CD8-positive, alpha-beta memory T cell (primary cell): ENCODE measurements around the gene PTPRM. TPM values are rescaled to one million over a fixed set of nuclear protein-coding genes. Genes with fewer than 3 reads are reported as not detected.
"Not testable (repeated sequence)": the region's sequence is repeated elsewhere in the genome, so short reads cannot be mapped to it uniquely, and the experiment has no call there.

Experiments
- CTCF ChIA-PET: fragments of 350-600 bp; sonication (Branson Sonifier 250); formaldehyde crosslinking; loops from one replicate; lab custom pipeline; 2021; ENCODE audit warnings: antibody characterized with exemption; lab: Charles Lee
- POLR2A ChIA-PET: fragments of 350-600 bp; sonication (Branson Sonifier 250); formaldehyde crosslinking; loops from one replicate; lab custom pipeline; 2021; ENCODE audit warnings: antibody characterized with exemption; lab: Charles Lee
- DNase-seq, 5 donors: peaks; one replicate each; pipeline versions ENCODE4 v3.0.0 to v3.0.0-alpha.2; 2020 to 2022; ENCODE audit warnings: mixed read lengths in 1 of 5
- H3K27ac ChIP-seq: one replicate; pipeline ENCODE4 v1.7.0; 2013; ENCODE audit warnings: low read depth, mild to moderate bottlenecking, low read length, moderate library complexity
- H3K27me3 ChIP-seq: 2 replicates; pipeline ENCODE4 v1.7.0; 2013; ENCODE audit warnings: low read length, mild to moderate bottlenecking; ENCODE audit not compliant: insufficient read depth, poor library complexity, severe bottlenecking
- H3K36me3 ChIP-seq: 2 replicates; pipeline ENCODE4 v1.7.0; 2013; ENCODE audit warnings: mild to moderate bottlenecking, low read length, moderate library complexity; ENCODE audit not compliant: insufficient read depth
- H3K4me1 ChIP-seq: 2 replicates; pipeline ENCODE4 v1.7.0; 2013; ENCODE audit warnings: mild to moderate bottlenecking, low read length, moderate library complexity; ENCODE audit not compliant: insufficient read depth
- H3K4me3 ChIP-seq: 2 replicates; pipeline ENCODE4 v1.7.0; 2013; ENCODE audit warnings: mild to moderate bottlenecking, low read length
- H3K9me3 ChIP-seq: 2 replicates; pipeline ENCODE4 v1.7.0; 2013; ENCODE audit warnings: mild to moderate bottlenecking, low read length
- H3K27ac Mint-ChIP-seq, 8 donors: one replicate each; pipeline ENCODE4 v1.8.0; 2020 to 2021; ENCODE audit warnings: mixed read lengths in 8 of 8, mild to moderate bottlenecking in 6 of 8, inconsistent platforms in 3 of 8, moderate library complexity in 3 of 8
- H3K27me3 Mint-ChIP-seq, 2 donors: one replicate each; pipeline ENCODE4 v1.8.0; 2020 to 2021; ENCODE audit warnings: mixed read lengths in 2 of 2, mild to moderate bottlenecking in 1 of 2, moderate library complexity in 1 of 2
- H3K36me3 Mint-ChIP-seq, 3 donors: one replicate each; pipeline ENCODE4 v1.8.0; 2020 to 2021; ENCODE audit warnings: mixed read lengths in 3 of 3, inconsistent platforms in 1 of 3, mild to moderate bottlenecking in 1 of 3
- H3K4me1 Mint-ChIP-seq, 3 donors: one replicate each; pipeline ENCODE4 v1.8.0; 2020 to 2021; ENCODE audit warnings: mixed read lengths in 3 of 3, inconsistent platforms in 1 of 3, mild to moderate bottlenecking in 1 of 3
- H3K4me3 Mint-ChIP-seq, 7 donors: one replicate each; pipeline ENCODE4 v1.8.0; 2020 to 2021; ENCODE audit warnings: mixed read lengths in 7 of 7, mild to moderate bottlenecking in 6 of 7, moderate library complexity in 4 of 7, inconsistent platforms in 2 of 7
- H3K9me3 Mint-ChIP-seq, 5 donors: one replicate each; pipeline ENCODE4 v1.8.0; 2020 to 2022; ENCODE audit warnings: mixed read lengths in 5 of 5, mild to moderate bottlenecking in 3 of 5, moderate library complexity in 2 of 5, inconsistent platforms in 1 of 5
- polyA plus RNA-seq: library from polyadenylated mRNA; unstranded; fragments of 300-500 nt; fragmentation: Illumina TruSeq; gene quantifications from one replicate; pipeline ENCODE4 v1.2.3, GENCODE V29; 2021
- total RNA-seq, 2 experiments: library from RNA; stranded (reverse); gene quantifications; one replicate each; pipeline ENCODE4 v1.2.3, GENCODE V29; 2021

Gene PTPRM
- total and polyA plus RNA-seq, 3 experiments from 2014 or later, result 3.9 to 7.4 (median 5.3) TPM

GRCh38 chr18:7958081-7958896 lies 391.2 kb downstream of the PTPRM start:
- H3K4me1 Mint-ChIP-seq, result peaks cover 9 to 50% (median 35%) of the 10 kb centered on the region in 3 donors
- Histone ChIP-seq H3K4me1 (no peaks in the 10 kb centered on the region), H3K27me3 (no peaks in the 10 kb centered on the region), H3K27ac (peak overlapping the region; percentile 10), H3K36me3 (no peaks in the 10 kb centered on the region), H3K4me3 (no peak overlapping the region), H3K9me3 (no peaks in the 10 kb centered on the region)
- ChIA-PET POLR2A (no interaction called here), CTCF (no interaction called here)
- DNase-seq, result no peak
- H3K36me3 Mint-ChIP-seq, result peaks cover 0 to under 1% (median 0%) of the 10 kb centered on the region in 3 donors
- H3K9me3 Mint-ChIP-seq, result peaks cover 0 to 2% (median 0%) of the 10 kb centered on the region in 5 donors
- H3K27ac Mint-ChIP-seq, result peak overlapping the region; percentile 76 to 98 (median 93)
- H3K4me3 Mint-ChIP-seq, result peak overlapping the region; percentile 19 to 82 (median 66)
- H3K27me3 Mint-ChIP-seq, result no peaks in the 10 kb centered on the region

- Histone ChIP-seq H3K27ac (peak overlapping the region; percentile 10), H3K4me3 (no peak overlapping the region), H3K27me3 (no peaks in the 10 kb centered on the region), H3K9me3 (no peaks in the 10 kb centered on the region), H3K4me1 (no peaks in the 10 kb centered on the region), H3K36me3 (no peaks in the 10 kb centered on the region)
- peak overlapping the region; percentile 19 to 82 (median 66) for H3K4me3 Mint-ChIP-seq
- ChIA-PET CTCF (no interaction called here), POLR2A (no interaction called here)
- H3K9me3 Mint-ChIP-seq, result peaks cover 0 to 2% (median 0%) of the 10 kb centered on the region in 5 donors
- no peaks in the 10 kb centered on the region for H3K27me3 Mint-ChIP-seq
- peaks cover 9 to 48% (median 35%) of the 10 kb centered on the region in 3 donors for H3K4me1 Mint-ChIP-seq
- no peaks in the 10 kb centered on the region for H3K36me3 Mint-ChIP-seq
- no peak for DNase-seq
- H3K27ac Mint-ChIP-seq, result peak overlapping the region; percentile 76 to 98 (median 93)
Measured at GRCh38 chr18:7958897-7959146, 391.7 kb downstream of the PTPRM start.

- CTCF ChIA-PET, DNase-seq, H3K27me3 Mint-ChIP-seq, H3K36me3 ChIP-seq, H3K27ac ChIP-seq, H3K9me3 ChIP-seq, H3K4me1 Mint-ChIP-seq, H3K36me3 Mint-ChIP-seq, H3K27ac Mint-ChIP-seq, H3K4me3 Mint-ChIP-seq, H3K4me3 ChIP-seq, H3K9me3 Mint-ChIP-seq, H3K4me1 ChIP-seq, H3K27me3 ChIP-seq, POLR2A ChIA-PET: not testable (repeated sequence)
Measured at GRCh38 chr18:7966682-7967081, 399.6 kb downstream of the PTPRM start.

- Histone ChIP-seq H3K36me3 (no peaks in the 10 kb centered on the region), H3K4me1 (no peaks in the 10 kb centered on the region), H3K27me3 (no peaks in the 10 kb centered on the region), H3K9me3 (no peaks in the 10 kb centered on the region), H3K27ac (no peak overlapping the region), H3K4me3 (no peak overlapping the region)
- DNase-seq, result no peak
- Mint-ChIP-seq H3K36me3 (no peaks in the 10 kb centered on the region), H3K4me3 (no peak overlapping the region), H3K4me1 (no peaks in the 10 kb centered on the region), H3K27me3 (no peaks in the 10 kb centered on the region), H3K27ac (peak overlapping the region in 2 of 8 donors; percentile 4 to 69), H3K9me3 (peaks cover 0 to 9% (median 0%) of the 10 kb centered on the region in 5 donors)
- CTCF ChIA-PET, result no interaction called here
- POLR2A ChIA-PET, result no interaction called here
Measured at GRCh38 chr18:7974200-7974874, 407.2 kb downstream of the PTPRM start.

- no peak for DNase-seq
- H3K4me3 ChIP-seq, result no peak overlapping the region
- H3K36me3 Mint-ChIP-seq, result peaks cover 0 to 3% (median 0%) of the 10 kb centered on the region in 3 donors
- H3K4me1 ChIP-seq, result no peaks in the 10 kb centered on the region
- H3K4me3 Mint-ChIP-seq, result no peak overlapping the region
- peak overlapping the region in 1 of 8 donors; percentile 65 for H3K27ac Mint-ChIP-seq
- H3K27me3 ChIP-seq, result no peaks in the 10 kb centered on the region
- POLR2A ChIA-PET, result no interaction called here
- H3K36me3 ChIP-seq, result no peaks in the 10 kb centered on the region
- H3K9me3 ChIP-seq, result no peaks in the 10 kb centered on the region
- CTCF ChIA-PET, result no interaction called here
- no peak overlapping the region for H3K27ac ChIP-seq
- H3K27me3 Mint-ChIP-seq, result peaks cover 0 to 1% of the 10 kb centered on the region in 2 donors
- H3K4me1 Mint-ChIP-seq, result peaks cover 0 to 5% (median 0%) of the 10 kb centered on the region in 3 donors
- H3K9me3 Mint-ChIP-seq, result peaks cover 0 to 9% (median 6%) of the 10 kb centered on the region in 5 donors
Measured at GRCh38 chr18:7977897-7978296, 410.8 kb downstream of the PTPRM start.

- Histone ChIP-seq H3K36me3 (no peaks in the 10 kb centered on the region), H3K4me3 (no peak overlapping the region), H3K27ac (no peak overlapping the region), H3K4me1 (no peaks in the 10 kb centered on the region), H3K9me3 (no peaks in the 10 kb centered on the region), H3K27me3 (no peaks in the 10 kb centered on the region)
- Mint-ChIP-seq H3K4me1 (peaks cover 0 to 5% (median 0%) of the 10 kb centered on the region in 3 donors), H3K27ac (no peak overlapping the region), H3K4me3 (no peak overlapping the region), H3K9me3 (peaks cover 0 to 9% (median 6%) of the 10 kb centered on the region in 5 donors), H3K36me3 (peaks cover 0 to 3% (median 0%) of the 10 kb centered on the region in 3 donors), H3K27me3 (peaks cover 0 to 1% of the 10 kb centered on the region in 2 donors)
- DNase-seq, result no peak
- ChIA-PET POLR2A (no interaction called here), CTCF (no interaction called here)
Measured at GRCh38 chr18:7978834-7979233, 411.7 kb downstream of the PTPRM start.

GRCh38 chr18:7979714-7980113 lies 412.6 kb downstream of the PTPRM start:
- Mint-ChIP-seq H3K27me3 (peaks cover 0 to 1% of the 10 kb centered on the region in 2 donors), H3K4me3 (no peak overlapping the region), H3K36me3 (peaks cover 0 to 3% (median 0%) of the 10 kb centered on the region in 3 donors), H3K27ac (no peak overlapping the region), H3K9me3 (peaks cover 0 to 9% (median 6%) of the 10 kb centered on the region in 5 donors), H3K4me1 (peaks cover 0 to 5% (median 0%) of the 10 kb centered on the region in 3 donors)
- Histone ChIP-seq H3K27ac (no peak overlapping the region), H3K36me3 (no peaks in the 10 kb centered on the region), H3K27me3 (no peaks in the 10 kb centered on the region), H3K4me3 (no peak overlapping the region), H3K9me3 (no peaks in the 10 kb centered on the region), H3K4me1 (no peaks in the 10 kb centered on the region)
- POLR2A ChIA-PET, result no interaction called here
- DNase-seq, result no peak
- CTCF ChIA-PET, result no interaction called here

GRCh38 chr18:7980136-7980535 lies 413.0 kb downstream of the PTPRM start:
- Histone ChIP-seq H3K27ac (no peak overlapping the region), H3K27me3 (no peaks in the 10 kb centered on the region), H3K4me3 (no peak overlapping the region), H3K9me3 (no peaks in the 10 kb centered on the region), H3K4me1 (no peaks in the 10 kb centered on the region), H3K36me3 (no peaks in the 10 kb centered on the region)
- H3K27ac Mint-ChIP-seq, result no peak overlapping the region
- POLR2A ChIA-PET, result no interaction called here
- H3K4me1 Mint-ChIP-seq, result peaks cover 0 to 5% (median 0%) of the 10 kb centered on the region in 3 donors
- no peak for DNase-seq
- CTCF ChIA-PET, result no interaction called here
- peaks cover 0 to 9% (median 6%) of the 10 kb centered on the region in 5 donors for H3K9me3 Mint-ChIP-seq
- no peak overlapping the region for H3K4me3 Mint-ChIP-seq
- peaks cover 0 to 1% of the 10 kb centered on the region in 2 donors for H3K27me3 Mint-ChIP-seq
- peaks cover 0 to 3% (median 0%) of the 10 kb centered on the region in 3 donors for H3K36me3 Mint-ChIP-seq
